Uterus (tissue), 2 donors: ENCODE data around the gene HK3.

ENCODE experiments used
- CTCF ChIP-seq, 4 experiments: fragments of 200-600 bp in 2 of 4; fragments of 450-650 bp in 2 of 4; sonication (generic) in 2 of 4; IDR thresholded peaks; one replicate each; pipeline ENCODE4 v1.5.1; 2016 to 2019; ENCODE audit warnings: antibody characterized with exemption in 4 of 4, mild to moderate bottlenecking in 2 of 4, moderate library complexity in 1 of 4
- POLR2A ChIP-seq, 2 donors: fragments of 450-650 bp; IDR thresholded peaks; one replicate each; pipeline ENCODE4 v1.6.1; 2016; ENCODE audit warnings: antibody characterized with exemption in 2 of 2, mild to moderate bottlenecking in 1 of 2, moderate library complexity in 1 of 2

GRCh38 chr5:176929654-176930053 lies 30.5 kb upstream of the HK3 start:
- no peak for TF ChIP-seq CTCF (IDR thresholded peaks at IDR 0.05)
- TF ChIP-seq POLR2A (IDR thresholded peaks at IDR 0.05): no peak
